ENCODE data around the gene MPEG1.

The MPEG1 gene

DNA sequence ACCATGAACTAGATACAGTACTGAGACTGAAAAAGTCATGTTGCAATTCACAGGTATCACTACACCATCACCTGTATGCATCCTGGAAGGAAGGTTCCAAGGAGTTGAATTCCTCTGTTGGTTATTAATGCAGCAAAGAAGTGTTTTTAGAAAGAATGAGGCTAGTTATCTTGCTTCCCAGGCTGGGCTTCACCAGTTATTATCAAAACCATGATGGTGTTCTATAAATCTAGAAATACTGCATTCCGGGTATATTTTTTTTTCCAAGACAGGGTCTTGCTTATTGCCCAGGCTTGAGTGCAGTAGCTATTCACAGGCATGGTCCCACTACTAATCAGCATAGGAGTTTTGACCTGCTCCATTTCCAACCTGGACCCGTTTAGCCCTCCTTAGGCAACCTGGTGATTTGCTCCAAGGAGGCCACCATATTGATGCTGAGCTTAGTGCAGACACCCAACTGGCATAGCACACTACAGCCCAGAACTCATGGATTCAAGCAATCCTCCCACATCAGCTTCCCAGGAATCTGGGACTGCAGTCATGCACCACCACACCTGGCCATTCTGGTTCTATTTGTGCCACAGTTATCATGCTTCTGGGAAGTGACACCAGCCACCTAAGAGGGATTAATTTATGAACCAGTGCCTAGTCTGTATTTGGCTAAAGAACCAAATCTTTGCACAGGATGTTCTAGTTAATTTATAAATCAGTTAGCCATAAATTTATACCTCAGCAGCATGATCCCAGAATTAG, 1.6 kb upstream of the MPEG1 start:
- Histone ChIP-seq H3K4me2 (ENCODE audit: low read length) (no peak overlapping the region), H2AFZ (no peak overlapping the region), H3K27ac (no peak overlapping the region), H3K9me3 (ENCODE audit: control insufficient read depth, low read length) (no peaks in the 10 kb centered on the region), H3K9ac (no peak overlapping the region), H3K4me1 (no peaks in the 10 kb centered on the region), H3K79me2 (no peaks in the 10 kb centered on the region), H3K4me3 (ENCODE audit: low read depth, low read length) (no peak overlapping the region), H3K27me3 (ENCODE audit: control insufficient read depth, insufficient read depth, low read length) (no peaks in the 10 kb centered on the region), H3K36me3 (ENCODE audit: control insufficient read depth, insufficient read depth, low read length) (no peaks in the 10 kb centered on the region)
- TF ChIP-seq, protein P1, sequence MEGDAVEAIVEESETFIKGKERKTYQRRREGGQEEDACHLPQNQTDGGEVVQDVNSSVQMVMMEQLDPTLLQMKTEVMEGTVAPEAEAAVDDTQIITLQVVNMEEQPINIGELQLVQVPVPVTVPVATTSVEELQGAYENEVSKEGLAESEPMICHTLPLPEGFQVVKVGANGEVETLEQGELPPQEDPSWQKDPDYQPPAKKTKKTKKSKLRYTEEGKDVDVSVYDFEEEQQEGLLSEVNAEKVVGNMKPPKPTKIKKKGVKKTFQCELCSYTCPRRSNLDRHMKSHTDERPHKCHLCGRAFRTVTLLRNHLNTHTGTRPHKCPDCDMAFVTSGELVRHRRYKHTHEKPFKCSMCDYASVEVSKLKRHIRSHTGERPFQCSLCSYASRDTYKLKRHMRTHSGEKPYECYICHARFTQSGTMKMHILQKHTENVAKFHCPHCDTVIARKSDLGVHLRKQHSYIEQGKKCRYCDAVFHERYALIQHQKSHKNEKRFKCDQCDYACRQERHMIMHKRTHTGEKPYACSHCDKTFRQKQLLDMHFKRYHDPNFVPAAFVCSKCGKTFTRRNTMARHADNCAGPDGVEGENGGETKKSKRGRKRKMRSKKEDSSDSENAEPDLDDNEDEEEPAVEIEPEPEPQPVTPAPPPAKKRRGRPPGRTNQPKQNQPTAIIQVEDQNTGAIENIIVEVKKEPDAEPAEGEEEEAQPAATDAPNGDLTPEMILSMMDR (IDR thresholded peaks at IDR 0.05), result no peak

DNA sequence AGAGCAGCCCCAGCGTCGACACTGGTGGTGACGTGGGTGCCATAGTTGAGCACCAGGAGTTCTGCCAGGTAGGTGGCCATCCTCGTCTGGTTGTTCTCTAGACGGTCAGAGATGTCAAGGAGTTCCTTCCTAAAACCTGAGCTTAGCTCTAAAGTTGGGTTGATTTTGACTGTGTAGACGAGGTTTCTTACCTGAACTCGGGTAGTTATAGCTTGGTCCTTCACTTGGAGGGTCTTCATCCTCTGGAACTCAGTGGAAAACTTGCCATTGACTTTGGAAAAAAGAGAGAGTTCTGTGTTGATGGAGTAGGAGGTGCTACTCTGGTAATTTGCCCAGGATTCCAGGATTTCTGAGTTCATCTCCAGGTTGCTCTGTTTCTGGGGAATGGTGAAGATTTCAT, 505 bp downstream of the MPEG1 start:
- H3K4me1 ChIP-seq, result no peaks in the 10 kb centered on the region
- H3K9me3 ChIP-seq (ENCODE audit: control insufficient read depth, low read length), result no peaks in the 10 kb centered on the region
- TF ChIP-seq, protein P1 (IDR thresholded peaks at IDR 0.05), result no peak
- H3K27ac ChIP-seq, result no peak overlapping the region
- H3K36me3 ChIP-seq (ENCODE audit: control insufficient read depth, insufficient read depth, low read length), result no peaks in the 10 kb centered on the region
- no peak overlapping the region for H3K4me2 ChIP-seq (ENCODE audit: low read length)
- H3K79me2 ChIP-seq, result no peaks in the 10 kb centered on the region
- no peaks in the 10 kb centered on the region for H3K27me3 ChIP-seq (ENCODE audit: control insufficient read depth, insufficient read depth, low read length)
- H3K9ac ChIP-seq, result no peak overlapping the region
- H3K4me3 ChIP-seq (ENCODE audit: low read depth, low read length), result no peak overlapping the region
- H2AFZ ChIP-seq, result no peak overlapping the region

DNA sequence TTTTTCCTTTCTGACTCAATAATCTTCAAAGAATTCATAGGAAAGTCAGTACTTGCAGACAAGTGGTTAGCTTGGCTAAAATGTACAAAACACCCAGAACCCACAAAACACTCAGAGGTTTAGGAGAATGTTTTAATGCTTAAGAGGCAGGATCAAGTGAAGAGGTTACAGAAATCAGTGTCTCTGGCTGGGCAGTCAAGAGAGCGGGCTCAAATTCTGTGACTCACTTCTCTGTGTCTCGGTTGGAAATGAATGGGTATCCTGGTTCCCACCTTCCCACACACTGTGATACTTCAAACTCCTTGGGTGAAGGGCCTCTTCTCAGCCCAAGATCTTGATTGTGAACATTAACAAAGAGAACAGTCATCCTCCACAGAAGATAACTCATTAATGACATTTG, 3.8 kb downstream of the MPEG1 start:
- no peak overlapping the region for H3K27ac ChIP-seq
- H3K4me3 ChIP-seq (ENCODE audit: low read depth, low read length), result no peak overlapping the region

DNA sequence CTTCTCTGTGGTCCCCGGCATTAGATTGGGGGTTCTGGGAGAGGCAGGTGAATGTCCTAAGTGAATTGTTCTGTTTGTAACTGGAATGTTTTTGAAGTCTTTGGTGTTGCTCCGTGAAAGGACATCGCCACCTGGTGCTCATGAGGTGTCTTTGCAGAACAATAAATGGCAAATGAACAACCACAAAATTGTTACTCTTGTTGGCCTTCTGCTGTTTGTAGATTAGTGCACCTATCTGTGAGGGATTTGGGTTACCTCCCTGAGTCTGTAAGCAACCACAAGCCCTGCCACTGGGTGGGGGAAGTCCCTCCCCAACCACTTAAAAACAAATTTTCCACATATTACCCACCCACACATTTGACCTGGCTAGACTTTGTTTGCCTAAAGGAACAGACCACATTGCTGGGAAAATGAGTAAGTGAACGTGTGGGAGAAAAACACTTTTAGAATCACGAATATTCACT, 4.7 kb downstream of the MPEG1 start:
- H3K36me3 ChIP-seq (ENCODE audit: control insufficient read depth, insufficient read depth, low read length), result no peaks in the 10 kb centered on the region
- no peak overlapping the region for H2AFZ ChIP-seq
- TF ChIP-seq, protein P1 (IDR thresholded peaks at IDR 0.05), result peak; percentile 52
- no peaks in the 10 kb centered on the region for H3K4me1 ChIP-seq
- no peaks in the 10 kb centered on the region for H3K27me3 ChIP-seq (ENCODE audit: control insufficient read depth, insufficient read depth, low read length)
- H3K27ac ChIP-seq, result no peak overlapping the region
- H3K9ac ChIP-seq, result no peak overlapping the region
- H3K79me2 ChIP-seq, result no peaks in the 10 kb centered on the region
- H3K4me3 ChIP-seq (ENCODE audit: low read depth, low read length), result no peak overlapping the region
- no peak overlapping the region for H3K4me2 ChIP-seq (ENCODE audit: low read length)
- no peaks in the 10 kb centered on the region for H3K9me3 ChIP-seq (ENCODE audit: control insufficient read depth, low read length)

More for the DNA sequence above, 3.8 kb downstream of the MPEG1 start:
- Histone ChIP-seq H3K79me2 (no peaks in the 10 kb centered on the region), H3K9ac (no peak overlapping the region), H3K9me3 (ENCODE audit: control insufficient read depth, low read length) (no peaks in the 10 kb centered on the region), H3K4me2 (ENCODE audit: low read length) (no peak overlapping the region), H3K4me1 (no peaks in the 10 kb centered on the region), H3K36me3 (ENCODE audit: control insufficient read depth, insufficient read depth, low read length) (no peaks in the 10 kb centered on the region), H2AFZ (no peak overlapping the region), H3K27me3 (ENCODE audit: control insufficient read depth, insufficient read depth, low read length) (no peaks in the 10 kb centered on the region)
- TF ChIP-seq, protein P1 (IDR thresholded peaks at IDR 0.05), result no peak

DNA sequence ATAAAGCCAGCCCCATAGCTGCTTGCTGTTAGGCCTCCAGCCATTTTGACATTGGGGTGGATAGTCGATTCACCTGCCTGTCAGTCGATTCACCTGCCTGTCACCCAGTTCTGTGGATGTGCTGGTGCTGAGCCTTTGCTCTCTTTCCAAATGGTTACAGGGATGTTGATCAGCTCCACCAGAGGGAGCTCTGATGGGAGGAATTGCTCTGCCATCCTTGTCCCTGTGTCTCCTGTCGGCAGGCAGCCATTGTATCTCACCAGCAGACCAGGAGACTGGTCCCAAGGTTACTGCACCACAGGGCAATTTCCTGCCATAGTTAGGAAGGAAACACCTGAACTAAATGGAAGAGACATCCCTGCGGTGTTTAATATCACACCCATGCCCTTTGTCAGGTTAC, 6.1 kb downstream of the MPEG1 start:
- no peaks in the 10 kb centered on the region for H3K36me3 ChIP-seq (ENCODE audit: control insufficient read depth, insufficient read depth, low read length)
- TF ChIP-seq, protein P1 (IDR thresholded peaks at IDR 0.05), result peak; percentile 38
- H3K9ac ChIP-seq, result no peak overlapping the region
- H2AFZ ChIP-seq, result no peak overlapping the region
- no peak overlapping the region for H3K27ac ChIP-seq
- no peaks in the 10 kb centered on the region for H3K27me3 ChIP-seq (ENCODE audit: control insufficient read depth, insufficient read depth, low read length)
- H3K4me3 ChIP-seq (ENCODE audit: low read depth, low read length), result no peak overlapping the region
- H3K4me1 ChIP-seq, result no peaks in the 10 kb centered on the region
- no peaks in the 10 kb centered on the region for H3K79me2 ChIP-seq
- H3K9me3 ChIP-seq (ENCODE audit: control insufficient read depth, low read length), result no peaks in the 10 kb centered on the region
- no peak overlapping the region for H3K4me2 ChIP-seq (ENCODE audit: low read length)

Measured in parathyroid adenoma (tissue), 2 donors.